IMR-90 (cell line): ENCODE data around the gene SLC25A38. TPM values are rescaled to one million over a fixed set of nuclear protein-coding genes. Genes with fewer than 3 reads are reported as not detected.

Experiments used
- ATAC-seq: fragments of 200-7000 bp; cut with Tn5 transposase; 2 replicates; pipeline ENCODE4 v1.9.1; 2020; ENCODE audit warnings: low read depth, mild to moderate bottlenecking, moderate library complexity
- BruUV-seq: library from RNA; stranded (reverse); fragments of 400-500 nt; replicated peaks from 2 replicates; lab custom pipeline; 2021; lab: Mats Ljungman, UMichigan
- CTCF ChIA-PET: fragments of 300-600 bp; formaldehyde crosslinking; extraction: SDS; loops from one replicate; lab custom pipeline; 2021; ENCODE audit warnings: antibody characterized with exemption; lab: Yijun Ruan, JAX
- POLR2A ChIA-PET: fragments of 300-600 bp; sonication (Branson Sonifier 250); formaldehyde crosslinking; loops from one replicate; lab custom pipeline; 2022; ENCODE audit warnings: antibody characterized with exemption; ENCODE audit not compliant: unreplicated experiment; lab: Charles Lee
- DNase-seq: peaks from one replicate; pipeline ENCODE4 v3.0.0; 2013
- H2AFZ ChIP-seq: replicated peaks from 2 replicates; pipeline ENCODE3; 2013; ENCODE audit warnings: low read length, mild to moderate bottlenecking; ENCODE audit not compliant: poor library complexity
- H2AK5ac ChIP-seq: 2 replicates; pipeline ENCODE4 v1.6.1; 2013; ENCODE audit warnings: low read depth, low read length, inconsistent platforms
- H2AK9ac ChIP-seq: replicated peaks from 2 replicates; pipeline ENCODE3; 2013; ENCODE audit warnings: mild to moderate bottlenecking, low read depth, low read length, moderate library complexity; ENCODE audit not compliant: poor library complexity
- H2BK120ac ChIP-seq: 2 replicates; pipeline ENCODE4 v1.6.1; 2013; ENCODE audit warnings: low read depth, low read length, inconsistent platforms
- H2BK15ac ChIP-seq: 3 replicates; pipeline ENCODE4 v1.6.1; 2013; ENCODE audit warnings: low read depth, low read length, inconsistent platforms
- H2BK20ac ChIP-seq: 2 replicates; pipeline ENCODE4 v1.6.1; 2013; ENCODE audit warnings: low read depth, mild to moderate bottlenecking, inconsistent platforms, low read length, moderate library complexity
- H2BK5ac ChIP-seq: 2 replicates; pipeline ENCODE4 v1.6.1; 2013; ENCODE audit warnings: mild to moderate bottlenecking, low read depth, low read length, inconsistent platforms; ENCODE audit not compliant: poor library complexity, severe bottlenecking
- H3K14ac ChIP-seq: replicated peaks from 2 replicates; pipeline ENCODE4 v1.6.1; 2013; ENCODE audit warnings: low read depth, low read length, inconsistent platforms
- H3K18ac ChIP-seq: 2 replicates; pipeline ENCODE4 v1.6.1; 2013; ENCODE audit warnings: low read depth, low read length, control low read depth
- H3K23ac ChIP-seq: 2 replicates; pipeline ENCODE4 v1.6.1; 2013; ENCODE audit warnings: low read depth, low read length, inconsistent platforms
- H3K27ac ChIP-seq: 2 replicates; pipeline ENCODE4 v1.5.1; 2013; ENCODE audit warnings: mild to moderate bottlenecking, control low read depth, low read length; ENCODE audit not compliant: insufficient read depth
- H3K27me3 ChIP-seq: 2 replicates; pipeline ENCODE4 v1.6.1; 2013; ENCODE audit warnings: low read length; ENCODE audit not compliant: control insufficient read depth, insufficient read depth
- H3K36me3 ChIP-seq: 2 replicates; pipeline ENCODE4 v1.6.1; 2013; ENCODE audit warnings: low read length, mixed read lengths; ENCODE audit not compliant: control insufficient read depth, insufficient read depth
- H3K4ac ChIP-seq: 2 replicates; pipeline ENCODE4 v1.6.1; 2013; ENCODE audit warnings: low read depth, low read length, inconsistent platforms
- H3K4me1 ChIP-seq: 2 replicates; pipeline ENCODE4 v1.6.1; 2013; ENCODE audit warnings: low read length, mixed read lengths; ENCODE audit not compliant: control insufficient read depth, insufficient read depth
- H3K4me2 ChIP-seq: 2 replicates; pipeline ENCODE4 v1.6.1; 2013; ENCODE audit warnings: low read depth, mild to moderate bottlenecking, control low read depth, low read length, moderate library complexity
- H3K4me3 ChIP-seq: 2 replicates; pipeline ENCODE4 v1.5.1; 2013; ENCODE audit warnings: low read depth, mild to moderate bottlenecking, control low read depth, low read length, moderate library complexity; ENCODE audit not compliant: insufficient read depth
- H3K56ac ChIP-seq: 2 replicates; pipeline ENCODE4 v1.6.1; 2013; ENCODE audit warnings: low read length, inconsistent platforms; ENCODE audit not compliant: insufficient read depth; ENCODE audit errors: extremely low read depth
- H3K79me1 ChIP-seq, 2 experiments: 2 replicates each; pipeline ENCODE4 v1.6.1; 2013; ENCODE audit warnings: low read length in 2 of 2, inconsistent platforms in 1 of 2, low read depth in 1 of 2
- H3K9ac ChIP-seq: 2 replicates; pipeline ENCODE4 v1.6.1; 2013; ENCODE audit warnings: low read depth, low read length, control low read depth
- H3K9me1 ChIP-seq: 2 replicates; pipeline ENCODE4 v1.6.1; 2013; ENCODE audit warnings: low read length, inconsistent platforms; ENCODE audit not compliant: insufficient read depth
- H3K9me3 ChIP-seq: 2 replicates; pipeline ENCODE4 v1.6.1; 2013; ENCODE audit warnings: low read length; ENCODE audit not compliant: control insufficient read depth, insufficient read depth
- H4K20me1 ChIP-seq: 2 replicates; pipeline ENCODE4 v1.6.1; 2013; ENCODE audit warnings: low read length, inconsistent platforms; ENCODE audit not compliant: insufficient read depth
- H4K5ac ChIP-seq: 2 replicates; pipeline ENCODE4 v1.6.1; 2013; ENCODE audit warnings: mild to moderate bottlenecking, low read depth, low read length, control low read depth
- H4K8ac ChIP-seq, 2 experiments: 2 replicates each; pipeline ENCODE4 v1.6.1; 2013; ENCODE audit warnings: low read depth in 2 of 2, low read length in 2 of 2, control low read depth in 1 of 2, inconsistent platforms in 1 of 2
- H4K91ac ChIP-seq: 2 replicates; pipeline ENCODE4 v1.6.1; 2013; ENCODE audit warnings: low read depth, low read length, inconsistent platforms; ENCODE audit not compliant: insufficient read depth
- BHLHE40 ChIP-seq: fragments of 150-350 bp; IDR thresholded peaks from 2 replicates; pipeline ENCODE4 v1.6.1; 2016; ENCODE audit warnings: mild to moderate bottlenecking, low read depth, low read length
- CEBPB ChIP-seq: IDR thresholded peaks from 2 replicates; pipeline ENCODE4 v1.6.1; 2012; ENCODE audit warnings: low read depth, low read length, improper control_type of control experiment
- CHD1 ChIP-seq: IDR thresholded peaks from 2 replicates; pipeline ENCODE4 v1.6.1; 2012; ENCODE audit warnings: low read depth, low read length, improper control_type of control experiment
- FOS ChIP-seq: fragments of 150-350 bp; IDR thresholded peaks from 2 replicates; pipeline ENCODE4 v1.6.1; 2016; ENCODE audit warnings: low read depth, low read length
- MAFK ChIP-seq: IDR thresholded peaks from 2 replicates; pipeline ENCODE4 v1.6.1; 2012; ENCODE audit warnings: low read depth, low read length, improper control_type of control experiment
- MAZ ChIP-seq: IDR thresholded peaks from 2 replicates; pipeline ENCODE4 v1.6.1; 2012; ENCODE audit warnings: low read depth, mild to moderate bottlenecking, low read length, improper control_type of control experiment, moderate library complexity, borderline replicate concordance
- MXI1 ChIP-seq: IDR thresholded peaks from 2 replicates; pipeline ENCODE4 v1.6.1; 2012; ENCODE audit warnings: low read depth, mild to moderate bottlenecking, low read length, moderate library complexity, borderline replicate concordance
- NFE2L2 ChIP-seq: fragments of 150-350 bp; IDR thresholded peaks from 2 replicates; pipeline ENCODE4 v1.6.1; 2016; ENCODE audit warnings: low read depth, mild to moderate bottlenecking, low read length
- POLR2A ChIP-seq: IDR thresholded peaks from 2 replicates; pipeline ENCODE4 v1.6.1; 2012; ENCODE audit warnings: mild to moderate bottlenecking, low read depth, low read length
- RAD21 ChIP-seq: IDR thresholded peaks from 2 replicates; pipeline ENCODE4 v1.6.1; 2012; ENCODE audit warnings: low read length, improper control_type of control experiment
- RCOR1 ChIP-seq: IDR thresholded peaks from 2 replicates; pipeline ENCODE4 v1.6.1; 2012; ENCODE audit warnings: mild to moderate bottlenecking, low read length, improper control_type of control experiment; ENCODE audit not compliant: insufficient replicate concordance
- RFX5 ChIP-seq: IDR thresholded peaks from 2 replicates; pipeline ENCODE4 v1.8.0; 2012; ENCODE audit warnings: low read depth, mild to moderate bottlenecking, low read length, moderate library complexity
- SMC3 ChIP-seq: fragments of 150-350 bp; IDR thresholded peaks from 2 replicates; pipeline ENCODE4 v1.6.1; 2016; ENCODE audit warnings: low read depth, mild to moderate bottlenecking, antibody characterized with exemption, low read length, moderate library complexity
- WGBS, 2 experiments: methylation state at CpG; one replicate each; pipeline versions ENCODE4 v1.1.5 to v1.1.7; 2013; ENCODE audit warnings: missing lambda C conversion rate in 2 of 2; ENCODE audit not compliant: insufficient read length in 1 of 2; ENCODE audit errors: extremely low coverage in 2 of 2; 5-methylcytosine and 5-hydroxymethylcytosine counted together
- dilution Hi-C: fragments of 300-500 bp; cut with HindIII; formaldehyde crosslinking; loops from one replicate; pipeline ENCODE4 v1.14.3; 2018; ENCODE audit warnings: low sequenced_read_pairs; ENCODE audit not compliant: unreplicated experiment
- in situ Hi-C: fragments of 300-500 bp; cut with MboI; formaldehyde crosslinking; loops from 3 replicates; pipeline ENCODE4 v1.14.3; 2019; ENCODE audit warnings: low sequenced_read_pairs, inconsistent platforms, mixed read lengths
- intact Hi-C: fragments of 100-400 bp; cut with micrococcal nuclease; formaldehyde crosslinking; loops from 2 replicates; pipeline ENCODE4 v1.10.0; 2022
- polyA plus RNA-seq, 3 experiments: library from polyadenylated mRNA; depleted of rRNA; stranded (reverse); fragments of >200 nt; gene quantifications; 2 replicates each; pipeline ENCODE4 v1.2.3, GENCODE V29; 2012; ENCODE audit warnings: low replicate concordance in 1 of 3
- total RNA-seq: library from RNA; depleted of rRNA; stranded (reverse); fragments of >200 nt; gene quantifications from 2 replicates; pipeline ENCODE4 v1.2.3, GENCODE V29; 2012
- TF ChIP-seq, protein P1 (sequence below): conservative IDR thresholded peaks from 2 replicates; pipeline ENCODE4 v1.5.1; 2012; ENCODE audit warnings: mild to moderate bottlenecking, low read depth, low read length, improper control_type of control experiment
- TF ChIP-seq, protein P2 (sequence below): fragments of 150-350 bp; IDR thresholded peaks from 2 replicates; pipeline ENCODE4 v1.6.1; 2016; ENCODE audit warnings: low read depth, mild to moderate bottlenecking, low read length, moderate library complexity, borderline replicate concordance
- TF ChIP-seq, protein P3 (sequence below): fragments of 150-350 bp; IDR thresholded peaks from 2 replicates; pipeline ENCODE4 v1.6.1; 2017; ENCODE audit warnings: mild to moderate bottlenecking, antibody characterized with exemption, low read length, low read depth

Gene SLC25A38
- total and polyA plus RNA-seq, 2 of the 4 experiments (the other 2 are of a cell fraction), result 17.4 to 22.6 TPM

DNA sequence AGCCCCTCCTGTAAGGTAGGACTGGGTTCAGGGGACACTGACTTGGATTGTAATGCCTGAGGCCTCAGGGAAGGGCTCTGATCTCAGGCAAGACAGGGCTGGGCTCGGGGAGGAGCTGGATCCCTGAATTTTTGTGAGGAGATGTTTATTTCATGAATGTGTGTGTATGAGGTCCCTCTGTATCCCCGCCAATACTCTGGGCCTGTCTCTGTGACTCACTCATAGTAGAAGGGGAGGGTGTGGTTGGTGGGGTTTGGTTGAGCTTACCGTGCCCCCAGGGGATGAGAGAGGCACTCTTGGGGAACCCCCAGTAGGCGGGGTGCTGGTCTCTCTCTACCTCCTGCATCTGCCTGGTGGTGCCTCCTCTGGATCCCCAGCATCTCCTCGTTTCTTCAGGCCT lies 51.4 kb downstream of the SLC25A38 start:
- Histone ChIP-seq H3K9me1 (peaks cover 4% of the 10 kb centered on the region; the same call in 1 of the 2 replicates), H3K56ac (no peak overlapping the region), H3K4ac (no peak overlapping the region), H3K4me2 (no peak overlapping the region), H3K4me1 (peaks cover 5% of the 10 kb centered on the region), H4K5ac (peak overlapping the region; percentile 71), H3K9ac (no peak overlapping the region), H3K27ac (no peak overlapping the region), H3K36me3 (no peaks in the 10 kb centered on the region), H2BK20ac (0 out of 2 replicates have a peak overlapping the region, but pooled peaks have one; percentile 17), H3K9me3 (no peaks in the 10 kb centered on the region), H2AK5ac (no peak overlapping the region), H3K79me1 (no peaks in the 10 kb centered on the region), H3K14ac (0 out of 2 replicates have a peak overlapping the region, but pooled peaks have one; percentile 35), H4K8ac (peak overlapping the region; percentile 70 to 86; a peak in 3 of 4 replicates), H3K18ac (no peak overlapping the region), H2BK120ac (peak overlapping the region; percentile 68), H3K23ac (no peak overlapping the region), H2BK15ac (no peak overlapping the region), H2AFZ (peak overlapping the region; percentile 93), H2AK9ac (no peak overlapping the region), H4K20me1 (no peaks in the 10 kb centered on the region), H3K4me3 (no peak overlapping the region), H3K27me3 (no peaks in the 10 kb centered on the region), H4K91ac (no peak overlapping the region), H2BK5ac (no peak overlapping the region)
- ChIA-PET POLR2A (no interaction called here), CTCF (interaction anchor here (1.3 kb wide), 1 partner anchor 13 kb away, joined by 5 read pairs; no protein-coding TSS in a partner anchor)
- intact Hi-C loops, result no loop called here
- no CpG with 5 or more reads among the region's 5 CpGs for WGBS, 2 experiments
- BruUV-seq, result no TSS peak
- DNase-seq (peak; percentile 27), ATAC-seq (peak; percentile 50)
- in situ Hi-C loops, result no loop called here
- TF ChIP-seq RFX5 (no peak), MAZ (no peak), POLR2A (no peak), BHLHE40 (no peak), MAFK (no peak), FOS (no peak), NFE2L2 (no peak), CEBPB (no peak), SMC3 (no peak), RCOR1 (no peak), RAD21 (no peak), CHD1 (no peak), MXI1 (no peak)
- TF ChIP-seq, protein P1, sequence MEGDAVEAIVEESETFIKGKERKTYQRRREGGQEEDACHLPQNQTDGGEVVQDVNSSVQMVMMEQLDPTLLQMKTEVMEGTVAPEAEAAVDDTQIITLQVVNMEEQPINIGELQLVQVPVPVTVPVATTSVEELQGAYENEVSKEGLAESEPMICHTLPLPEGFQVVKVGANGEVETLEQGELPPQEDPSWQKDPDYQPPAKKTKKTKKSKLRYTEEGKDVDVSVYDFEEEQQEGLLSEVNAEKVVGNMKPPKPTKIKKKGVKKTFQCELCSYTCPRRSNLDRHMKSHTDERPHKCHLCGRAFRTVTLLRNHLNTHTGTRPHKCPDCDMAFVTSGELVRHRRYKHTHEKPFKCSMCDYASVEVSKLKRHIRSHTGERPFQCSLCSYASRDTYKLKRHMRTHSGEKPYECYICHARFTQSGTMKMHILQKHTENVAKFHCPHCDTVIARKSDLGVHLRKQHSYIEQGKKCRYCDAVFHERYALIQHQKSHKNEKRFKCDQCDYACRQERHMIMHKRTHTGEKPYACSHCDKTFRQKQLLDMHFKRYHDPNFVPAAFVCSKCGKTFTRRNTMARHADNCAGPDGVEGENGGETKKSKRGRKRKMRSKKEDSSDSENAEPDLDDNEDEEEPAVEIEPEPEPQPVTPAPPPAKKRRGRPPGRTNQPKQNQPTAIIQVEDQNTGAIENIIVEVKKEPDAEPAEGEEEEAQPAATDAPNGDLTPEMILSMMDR, result no peak
- TF ChIP-seq, protein P2, sequence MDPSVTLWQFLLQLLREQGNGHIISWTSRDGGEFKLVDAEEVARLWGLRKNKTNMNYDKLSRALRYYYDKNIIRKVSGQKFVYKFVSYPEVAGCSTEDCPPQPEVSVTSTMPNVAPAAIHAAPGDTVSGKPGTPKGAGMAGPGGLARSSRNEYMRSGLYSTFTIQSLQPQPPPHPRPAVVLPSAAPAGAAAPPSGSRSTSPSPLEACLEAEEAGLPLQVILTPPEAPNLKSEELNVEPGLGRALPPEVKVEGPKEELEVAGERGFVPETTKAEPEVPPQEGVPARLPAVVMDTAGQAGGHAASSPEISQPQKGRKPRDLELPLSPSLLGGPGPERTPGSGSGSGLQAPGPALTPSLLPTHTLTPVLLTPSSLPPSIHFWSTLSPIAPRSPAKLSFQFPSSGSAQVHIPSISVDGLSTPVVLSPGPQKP, result no peak
- TF ChIP-seq, protein P3, sequence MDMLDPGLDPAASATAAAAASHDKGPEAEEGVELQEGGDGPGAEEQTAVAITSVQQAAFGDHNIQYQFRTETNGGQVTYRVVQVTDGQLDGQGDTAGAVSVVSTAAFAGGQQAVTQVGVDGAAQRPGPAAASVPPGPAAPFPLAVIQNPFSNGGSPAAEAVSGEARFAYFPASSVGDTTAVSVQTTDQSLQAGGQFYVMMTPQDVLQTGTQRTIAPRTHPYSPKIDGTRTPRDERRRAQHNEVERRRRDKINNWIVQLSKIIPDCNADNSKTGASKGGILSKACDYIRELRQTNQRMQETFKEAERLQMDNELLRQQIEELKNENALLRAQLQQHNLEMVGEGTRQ, result no peak
- dilution Hi-C loops, result no loop called here
